T-helper 2 cell treated with Interferon-gamma antibody and Interleukin-4, amounts not matched to agents 5 μg/mL and 100 μg/mL, for 36 hours (primary cell): Measurements from ENCODE around the gene TMPRSS13.

Experiments
- DNase-seq: peaks from one replicate; pipeline ENCODE4 v3.0.0; 2021; ENCODE audit warnings: low spot score
- H3K27ac Mint-ChIP-seq: one replicate; pipeline ENCODE4 v1.8.0; 2021; ENCODE audit warnings: mild to moderate bottlenecking, mixed read lengths
- H3K27me3 Mint-ChIP-seq: one replicate; pipeline ENCODE4 v1.8.0; 2021; ENCODE audit warnings: low read depth, mixed read lengths
- H3K36me3 Mint-ChIP-seq: one replicate; pipeline ENCODE4 v1.8.0; 2021; ENCODE audit warnings: low read depth, mixed read lengths
- H3K4me1 Mint-ChIP-seq: one replicate; pipeline ENCODE4 v1.8.0; 2021; ENCODE audit warnings: low read depth, mixed read lengths
- H3K4me3 Mint-ChIP-seq: one replicate; pipeline ENCODE4 v1.8.0; 2022; ENCODE audit warnings: mild to moderate bottlenecking, moderate library complexity, mixed read lengths
- H3K9me3 Mint-ChIP-seq: one replicate; pipeline ENCODE4 v1.8.0; 2021; ENCODE audit warnings: mixed read lengths

The TMPRSS13 gene

GRCh38 chr11:117945047-117945810 lies 16.0 kb upstream of the TMPRSS13 start:
- H3K4me1 Mint-ChIP-seq = peaks cover 62% of the 10 kb centered on the region
- peak overlapping the region; percentile 25 for H3K4me3 Mint-ChIP-seq
- DNase-seq = no peak
- peaks cover 9% of the 10 kb centered on the region for H3K36me3 Mint-ChIP-seq
- no peaks in the 10 kb centered on the region for H3K27me3 Mint-ChIP-seq
- H3K27ac Mint-ChIP-seq = no peak overlapping the region
- H3K9me3 Mint-ChIP-seq = peaks cover 7% of the 10 kb centered on the region

GRCh38 chr11:117944554-117944953 lies 15.4 kb upstream of the TMPRSS13 start:
- Mint-ChIP-seq H3K27ac (peak overlapping the region; percentile 64), H3K4me1 (peaks cover 57% of the 10 kb centered on the region), H3K9me3 (peaks cover 7% of the 10 kb centered on the region), H3K27me3 (no peaks in the 10 kb centered on the region), H3K36me3 (peaks cover 9% of the 10 kb centered on the region), H3K4me3 (peak overlapping the region; percentile 25)
- DNase-seq = no peak

- Mint-ChIP-seq H3K36me3 (peaks cover 9% of the 10 kb centered on the region), H3K27me3 (no peaks in the 10 kb centered on the region), H3K4me1 (peaks cover 37% of the 10 kb centered on the region), H3K27ac (no peak overlapping the region), H3K4me3 (no peak overlapping the region), H3K9me3 (peaks cover 7% of the 10 kb centered on the region)
- DNase-seq = no peak
Observed at GRCh38 chr11:117941976-117942654, 12.9 kb upstream of the TMPRSS13 start.

GRCh38 chr11:117941163-117941707 lies 12.0 kb upstream of the TMPRSS13 start:
- DNase-seq = no peak
- Mint-ChIP-seq H3K27me3 (no peaks in the 10 kb centered on the region), H3K4me1 (peaks cover 30% of the 10 kb centered on the region), H3K4me3 (no peak overlapping the region), H3K36me3 (peaks cover 9% of the 10 kb centered on the region), H3K27ac (no peak overlapping the region), H3K9me3 (peaks cover 7% of the 10 kb centered on the region)

- Mint-ChIP-seq H3K9me3 (peaks cover 7% of the 10 kb centered on the region), H3K27ac (no peak overlapping the region), H3K27me3 (no peaks in the 10 kb centered on the region), H3K36me3 (peaks cover 9% of the 10 kb centered on the region), H3K4me1 (peaks cover 27% of the 10 kb centered on the region), H3K4me3 (no peak overlapping the region)
- no peak for DNase-seq
Observed at GRCh38 chr11:117940736-117941135, 11.5 kb upstream of the TMPRSS13 start.

- Mint-ChIP-seq H3K27ac (no peak overlapping the region), H3K27me3 (no peaks in the 10 kb centered on the region), H3K4me3 (no peak overlapping the region)
Observed at GRCh38 chr11:117936973-117937372, 7.8 kb upstream of the TMPRSS13 start.

GRCh38 chr11:117934526-117935307 lies 5.5 kb upstream of the TMPRSS13 start:
- H3K27me3 Mint-ChIP-seq = no peaks in the 10 kb centered on the region
- no peak overlapping the region for H3K4me3 Mint-ChIP-seq
- H3K9me3 Mint-ChIP-seq = no peaks in the 10 kb centered on the region
- DNase-seq = no peak
- H3K27ac Mint-ChIP-seq = peak overlapping the region; percentile 21
- no peaks in the 10 kb centered on the region for H3K36me3 Mint-ChIP-seq
- peaks cover 35% of the 10 kb centered on the region for H3K4me1 Mint-ChIP-seq

More at GRCh38 chr11:117936973-117937372, 7.8 kb upstream of the TMPRSS13 start:
- Mint-ChIP-seq H3K4me1 (peaks cover 14% of the 10 kb centered on the region), H3K36me3 (no peaks in the 10 kb centered on the region), H3K9me3 (no peaks in the 10 kb centered on the region)
- DNase-seq = no peak

GRCh38 chr11:117933930-117934329 lies 4.7 kb upstream of the TMPRSS13 start:
- Mint-ChIP-seq H3K36me3 (no peaks in the 10 kb centered on the region), H3K4me1 (peaks cover 36% of the 10 kb centered on the region), H3K4me3 (no peak overlapping the region), H3K9me3 (no peaks in the 10 kb centered on the region), H3K27ac (no peak overlapping the region), H3K27me3 (no peaks in the 10 kb centered on the region)
- DNase-seq = no peak

GRCh38 chr11:117933475-117933874 lies 4.3 kb upstream of the TMPRSS13 start:
- Mint-ChIP-seq H3K36me3 (no peaks in the 10 kb centered on the region), H3K9me3 (no peaks in the 10 kb centered on the region), H3K4me1 (peaks cover 41% of the 10 kb centered on the region), H3K27ac (no peak overlapping the region), H3K4me3 (no peak overlapping the region), H3K27me3 (no peaks in the 10 kb centered on the region)
- DNase-seq = no peak

- peaks cover 46% of the 10 kb centered on the region for H3K4me1 Mint-ChIP-seq
- H3K27ac Mint-ChIP-seq = no peak overlapping the region
- DNase-seq = no peak
- H3K27me3 Mint-ChIP-seq = no peaks in the 10 kb centered on the region
- no peaks in the 10 kb centered on the region for H3K36me3 Mint-ChIP-seq
- H3K9me3 Mint-ChIP-seq = no peaks in the 10 kb centered on the region
- no peak overlapping the region for H3K4me3 Mint-ChIP-seq
Observed at GRCh38 chr11:117932947-117933346, 3.7 kb upstream of the TMPRSS13 start.

GRCh38 chr11:117932426-117932825 lies 3.2 kb upstream of the TMPRSS13 start:
- H3K4me3 Mint-ChIP-seq = no peak overlapping the region
- peaks cover 47% of the 10 kb centered on the region for H3K4me1 Mint-ChIP-seq
- peak overlapping the region; percentile 74 for H3K27ac Mint-ChIP-seq
- H3K36me3 Mint-ChIP-seq = no peaks in the 10 kb centered on the region
- no peak for DNase-seq
- no peaks in the 10 kb centered on the region for H3K9me3 Mint-ChIP-seq
- H3K27me3 Mint-ChIP-seq = no peaks in the 10 kb centered on the region

- H3K9me3 Mint-ChIP-seq = no peaks in the 10 kb centered on the region
- peaks cover 47% of the 10 kb centered on the region for H3K4me1 Mint-ChIP-seq
- peak overlapping the region; percentile 74 for H3K27ac Mint-ChIP-seq
- no peak overlapping the region for H3K4me3 Mint-ChIP-seq
- DNase-seq = no peak
- no peaks in the 10 kb centered on the region for H3K27me3 Mint-ChIP-seq
- H3K36me3 Mint-ChIP-seq = no peaks in the 10 kb centered on the region
Observed at GRCh38 chr11:117931971-117932370, 2.8 kb upstream of the TMPRSS13 start.

GRCh38 chr11:117931331-117931950 lies 2.2 kb upstream of the TMPRSS13 start:
- H3K4me3 Mint-ChIP-seq = peak overlapping the region; percentile 73
- no peaks in the 10 kb centered on the region for H3K27me3 Mint-ChIP-seq
- H3K27ac Mint-ChIP-seq = peak overlapping the region; percentile 92
- no peaks in the 10 kb centered on the region for H3K9me3 Mint-ChIP-seq
- no peak for DNase-seq
- H3K4me1 Mint-ChIP-seq = peaks cover 47% of the 10 kb centered on the region
- no peaks in the 10 kb centered on the region for H3K36me3 Mint-ChIP-seq
